H1 (cell line): ENCODE measurements around the gene ATP5PB. TPM values are rescaled to one million over a fixed set of nuclear protein-coding genes. Genes with fewer than 3 reads are reported as not detected.

Experiments used
- CBX8 ChIP-seq: fragments of 300-800, 300-1000 bp; sonication (generic); IDR thresholded peaks from 2 replicates; pipeline ENCODE4 v1.7.1; 2016; ENCODE audit warnings: low read depth, low read length, borderline replicate concordance
- NRF1 ChIP-seq: IDR thresholded peaks from 2 replicates; pipeline ENCODE4 v1.6.1; 2011; ENCODE audit warnings: mild to moderate bottlenecking, low read depth, low read length, improper control_type of control experiment
- SP2 ChIP-seq: IDR thresholded peaks from 2 replicates; pipeline ENCODE4 v1.6.1; 2012; ENCODE audit warnings: mild to moderate bottlenecking, low read length, inconsistent platforms
- polyA plus RNA-seq, 7 experiments: library from polyadenylated mRNA; depleted of rRNA in 3 of 7; stranded (reverse) in 5 of 7; unstranded in 2 of 7; fragments of >200 nt in 5 of 7; fragments of 200-250 nt in 2 of 7; gene quantifications; 1 replicate in 5 of 7; 2 replicates in 1 of 7; 4 replicates in 1 of 7; pipeline versions ENCODE4 v1.2.1 to v1.2.3, GENCODE V29; 2011 to 2013; ENCODE audit warnings: missing spikeins in 2 of 7, mixed read lengths in 2 of 7
- total RNA-seq: library from RNA; stranded (reverse); fragmentation: NEBNext Ultra II Directional; extraction: Animal tissue kit (Norgen Biotek cat#: 25700); gene quantifications from 2 replicates; pipeline ENCODE4 v1.2.1, GENCODE V29; 2021

Gene ATP5PB
- total and polyA plus RNA-seq, 2 of the 8 experiments (the other 6 are each of a cell fraction or from before 2014, with no cell fraction given) = 232 to 262 TPM

DNA sequence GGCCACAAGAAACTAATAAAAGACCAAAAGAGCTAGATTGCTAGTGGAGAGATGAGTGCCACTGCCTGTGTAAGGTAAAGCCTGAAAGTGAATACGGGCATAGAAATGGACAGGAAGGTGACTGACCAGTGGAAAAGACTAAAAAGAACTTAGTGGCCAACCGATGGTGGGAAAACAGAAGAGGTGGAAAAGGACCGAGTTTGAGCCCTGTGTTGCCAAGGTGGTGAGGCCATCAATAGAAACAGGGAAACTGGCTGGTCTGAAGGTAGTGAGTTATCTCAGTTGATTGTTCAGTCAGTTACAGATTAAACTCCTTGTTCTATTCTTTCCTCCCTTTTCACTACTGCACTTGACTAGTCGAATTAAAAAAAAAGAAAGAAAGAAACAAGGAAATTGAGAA is 2.7 kb upstream of the ATP5PB start (continued):
- no peak for TF ChIP-seq NRF1
- TF ChIP-seq CBX8 = no peak
- TF ChIP-seq SP2 = no peak
